Dermis blood vessel endothelial cell (primary cell): ENCODE measurements around the gene CYB5B. TPM values are rescaled to one million over a fixed set of nuclear protein-coding genes. Genes with fewer than 3 reads are reported as not detected.

ENCODE experiments used
- DNase-seq: peaks from one replicate; pipeline ENCODE4 v3.0.0; 2010
- total RNA-seq: library from RNA; depleted of rRNA; stranded (reverse); fragments of >200 nt; gene quantifications from 2 replicates; pipeline ENCODE4 v1.2.3, GENCODE V29; 2014

Gene CYB5B
- total RNA-seq, 1 donor from 2014 or later: 77.8 TPM

DNA sequence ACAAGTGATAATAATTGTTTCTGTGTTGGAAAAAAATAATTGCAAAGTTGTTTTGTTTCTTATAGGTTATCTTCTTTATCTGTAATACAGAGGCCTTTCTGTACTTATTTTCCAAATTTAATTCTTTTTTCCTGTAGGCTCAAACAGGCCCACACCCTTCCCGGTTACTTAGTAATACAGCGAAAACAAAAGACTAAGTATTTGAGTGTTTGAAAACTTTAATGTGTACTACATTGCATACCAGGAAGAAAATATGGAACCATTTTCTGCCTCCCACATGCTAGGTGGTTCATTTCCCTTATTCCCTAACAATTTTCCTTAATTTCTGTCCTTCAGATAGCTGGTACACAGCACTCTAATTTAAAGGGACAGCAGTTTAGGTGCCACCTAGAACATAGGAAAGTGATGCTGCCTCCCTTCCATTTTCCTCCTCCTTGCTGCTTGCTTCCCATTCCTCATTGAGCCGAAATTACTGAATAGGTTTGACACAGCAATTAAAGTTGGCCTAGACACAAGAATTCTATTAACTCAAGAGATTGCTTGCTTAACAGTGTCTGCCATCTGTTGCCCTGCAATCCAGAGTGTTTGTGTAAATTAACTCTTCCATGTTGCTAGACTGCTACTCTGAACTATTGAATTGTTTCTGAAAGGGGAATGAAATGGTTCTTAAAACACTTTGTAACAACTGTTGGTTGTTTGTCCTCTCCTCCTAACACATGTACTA lies 24.2 kb downstream of the CYB5B start:
- no peak for DNase-seq

DNA sequence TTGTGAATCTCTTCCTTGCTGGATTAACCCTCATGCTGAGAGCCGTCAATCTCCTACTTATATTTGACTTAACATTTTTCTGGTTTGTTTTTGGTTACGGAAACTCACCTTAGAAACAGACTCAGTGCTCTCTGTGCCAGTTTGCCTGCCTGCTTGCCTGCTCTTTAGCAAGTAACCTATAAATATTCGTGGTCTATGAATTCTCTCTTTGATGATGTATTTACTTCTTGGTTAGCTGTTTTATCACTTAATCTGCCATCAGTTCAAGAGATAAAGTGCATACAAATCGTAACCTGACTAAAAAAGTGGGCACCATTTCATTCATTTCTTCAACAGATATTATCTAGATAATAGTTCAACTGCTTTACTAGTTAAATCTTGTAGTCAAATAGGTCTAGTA lies 26.7 kb downstream of the CYB5B start:
- DNase-seq: no peak

DNA sequence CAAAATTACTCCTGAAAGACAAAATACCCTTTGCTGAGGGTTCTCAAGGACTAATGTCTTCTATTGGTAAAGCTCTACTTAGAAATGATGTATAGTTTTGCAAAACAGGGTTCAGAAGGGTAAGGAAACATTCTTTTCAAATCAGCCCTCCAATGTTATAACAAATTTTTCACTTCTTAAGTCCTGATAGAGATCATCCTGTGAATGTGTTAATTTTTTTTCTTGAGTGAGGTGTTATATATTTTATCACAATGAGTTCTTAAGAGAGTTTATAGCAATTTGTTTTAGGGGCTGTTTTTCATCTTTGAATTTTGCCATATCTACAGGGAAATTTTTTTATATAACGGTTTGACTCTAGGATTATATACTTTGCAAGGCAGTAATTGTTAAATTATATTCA lies 29.5 kb downstream of the CYB5B start:
- DNase-seq: no peak

DNA sequence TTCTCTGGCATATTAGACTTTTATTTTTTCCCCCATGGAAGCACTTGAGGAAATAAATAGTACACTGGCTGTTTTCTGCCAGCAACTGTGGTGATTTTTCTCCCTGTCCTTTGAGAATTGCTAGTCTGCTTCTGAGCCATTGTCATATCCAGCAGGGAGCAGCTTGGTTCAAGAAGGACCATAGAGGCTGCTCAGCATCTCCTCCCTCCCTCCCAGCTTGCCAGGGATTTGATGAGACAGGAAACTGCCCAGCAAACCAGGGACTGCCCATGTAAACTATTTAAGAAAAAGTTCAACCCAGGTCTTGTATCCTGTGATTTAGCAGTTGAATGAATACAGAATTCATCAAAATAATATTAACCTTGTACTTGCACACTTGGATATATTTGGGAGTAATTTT lies 39.5 kb downstream of the CYB5B start:
- peak; percentile 40 for DNase-seq

DNA sequence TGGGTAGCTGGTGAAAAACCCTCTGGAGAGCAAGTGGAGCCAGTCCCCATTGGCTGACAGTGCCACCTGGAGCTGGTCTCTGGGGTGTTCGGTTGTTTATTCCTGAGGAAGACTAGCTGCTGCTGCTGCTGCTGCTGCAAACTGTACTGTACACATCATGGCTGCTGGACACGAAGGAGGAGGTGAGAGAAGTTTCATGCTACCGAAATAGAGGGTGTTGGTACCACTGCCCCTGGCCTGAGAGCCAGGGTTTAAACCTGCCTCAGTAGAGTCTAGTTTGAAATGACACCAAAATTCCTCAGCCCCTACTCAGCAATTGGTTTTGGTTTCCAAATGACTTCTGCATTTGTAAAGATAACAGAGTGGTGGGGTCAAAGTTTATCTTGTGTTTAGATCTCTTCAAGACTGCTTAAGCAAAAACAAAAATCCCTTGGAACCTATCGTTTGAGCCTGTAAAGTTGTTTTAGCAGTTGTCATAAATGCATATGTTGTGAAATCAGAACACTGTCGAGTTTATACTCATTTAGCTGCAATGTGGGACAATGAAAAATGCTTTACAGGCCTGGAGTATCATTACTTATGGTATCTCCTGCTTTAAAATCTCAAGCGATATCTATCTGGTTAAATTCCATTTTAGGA lies 40.8 kb downstream of the CYB5B start:
- peak; percentile 34 for DNase-seq

DNA sequence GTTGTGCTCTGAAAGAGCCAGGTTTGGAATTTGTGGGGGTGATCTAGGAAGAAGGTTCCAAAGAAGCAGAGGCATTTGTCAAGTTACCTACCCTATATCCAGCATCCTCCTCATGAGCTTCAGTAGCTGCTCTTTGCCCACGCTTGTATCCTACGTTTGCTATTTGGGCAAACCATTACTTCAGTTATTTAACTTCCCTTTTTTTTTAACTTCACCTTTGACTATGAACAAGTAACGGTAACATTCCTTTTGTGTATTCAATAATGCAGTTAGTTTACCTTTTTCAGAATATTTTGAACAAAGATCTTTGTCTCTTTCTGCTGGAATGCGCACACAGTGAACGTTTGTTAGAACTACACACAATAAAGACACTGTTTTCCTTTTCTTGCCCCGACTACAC lies 41.5 kb downstream of the CYB5B start:
- no peak for DNase-seq

DNA sequence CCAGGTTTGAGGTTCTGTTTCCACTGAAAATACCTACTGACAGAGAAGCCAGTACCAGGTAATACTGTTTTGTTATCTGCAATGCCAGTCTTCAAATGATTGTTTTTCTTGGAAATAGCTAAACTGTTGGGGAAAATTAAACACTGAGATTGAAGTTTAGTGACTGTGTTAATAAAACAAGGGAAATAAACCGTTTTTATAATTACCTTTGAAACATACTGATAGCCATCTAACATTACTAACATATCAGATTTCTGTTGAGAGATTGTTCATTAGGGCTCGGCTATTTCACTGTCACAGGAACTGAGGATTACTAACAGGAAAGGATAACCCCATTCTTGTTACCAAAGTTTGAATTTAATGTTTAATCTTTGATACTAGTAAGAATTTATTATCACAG lies 42.1 kb downstream of the CYB5B start:
- peak; percentile 35 for DNase-seq

DNA sequence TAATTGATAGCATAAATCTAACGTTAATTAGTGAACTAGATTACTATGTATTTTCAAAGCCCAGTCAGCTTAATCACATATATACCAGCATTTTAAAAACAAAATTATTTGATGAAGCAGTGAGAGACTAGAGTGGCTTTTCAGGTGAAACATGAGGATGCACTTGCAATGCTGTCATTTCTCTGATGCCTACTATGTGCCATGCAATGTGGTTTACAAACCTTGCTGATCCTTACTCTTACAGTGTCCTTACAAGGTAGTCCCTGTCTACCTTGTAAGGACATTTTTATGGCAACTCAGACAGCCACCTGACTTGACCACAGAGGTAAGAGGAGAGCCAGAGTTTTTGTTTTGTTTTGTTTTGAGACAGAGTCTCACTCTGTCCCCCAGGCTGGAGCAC lies 42.7 kb downstream of the CYB5B start:
- DNase-seq: no peak

DNA sequence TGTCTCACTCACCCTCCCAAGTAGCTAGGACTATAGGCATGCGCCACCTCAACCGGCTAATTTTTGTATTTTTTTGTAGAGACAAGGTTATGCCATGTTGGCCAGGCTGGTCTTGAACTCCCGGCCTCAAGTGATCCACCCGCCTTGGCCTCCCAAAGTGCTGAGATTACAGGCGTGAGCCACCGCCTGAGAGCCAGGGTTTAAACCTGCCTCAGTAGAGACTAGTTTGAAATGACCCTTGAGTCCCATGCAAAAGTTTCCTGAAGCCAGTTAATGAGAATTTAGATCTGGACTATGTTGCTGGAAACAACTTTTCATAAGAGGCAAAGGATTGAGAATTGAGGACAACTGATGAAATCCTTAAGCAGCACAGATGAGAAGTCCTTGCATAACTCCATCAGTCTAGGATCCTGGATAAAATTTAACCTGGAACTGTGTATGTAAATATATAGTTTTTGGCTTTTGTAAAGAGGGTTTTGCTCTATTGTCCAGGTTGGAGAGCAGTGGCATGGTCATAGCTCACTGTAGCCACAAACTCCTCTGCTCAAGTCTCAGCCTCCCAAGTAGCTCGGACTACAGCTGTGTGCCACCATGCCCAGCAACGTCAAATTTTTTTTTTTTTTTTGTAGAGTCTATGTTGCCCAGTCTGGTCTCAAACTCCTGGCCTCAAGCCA lies 43.2 kb downstream of the CYB5B start:
- no peak for DNase-seq

DNA sequence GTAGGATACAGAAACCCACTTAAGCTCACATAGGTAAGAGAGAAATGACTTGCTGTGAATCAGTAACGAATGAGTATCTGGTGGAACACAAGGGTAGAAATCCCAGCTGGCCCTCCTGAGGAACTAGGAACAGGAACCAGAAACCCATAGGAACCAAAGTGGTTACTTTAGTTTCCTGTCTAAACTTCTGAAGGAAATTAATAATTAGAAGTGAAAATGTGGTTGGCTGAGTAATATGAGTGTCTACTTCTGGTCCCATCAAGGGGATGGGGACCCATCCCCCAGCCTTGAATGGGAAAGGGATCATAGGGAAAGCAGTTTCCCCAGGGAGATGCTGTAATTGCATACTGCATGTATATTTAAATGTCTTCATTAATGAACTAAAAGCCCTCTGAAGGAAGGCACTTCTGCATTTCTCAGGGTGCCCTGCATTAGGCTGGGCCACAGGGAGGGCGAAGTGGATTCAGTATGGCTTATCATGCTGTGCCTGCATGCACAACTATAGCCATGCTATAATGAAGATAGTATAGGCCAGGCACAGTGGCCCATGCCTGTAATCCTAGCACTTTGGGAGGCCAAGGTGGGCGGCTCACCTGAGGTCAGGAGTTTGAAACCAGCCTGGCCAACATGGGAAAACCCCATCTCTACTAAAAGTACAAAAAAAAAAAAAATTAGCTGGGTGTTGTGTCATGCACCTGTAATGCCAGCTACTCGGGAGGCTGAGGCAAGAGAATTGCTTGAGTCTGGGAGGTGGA lies 45.6 kb downstream of the CYB5B start:
- peak; percentile 73 for DNase-seq

DNA sequence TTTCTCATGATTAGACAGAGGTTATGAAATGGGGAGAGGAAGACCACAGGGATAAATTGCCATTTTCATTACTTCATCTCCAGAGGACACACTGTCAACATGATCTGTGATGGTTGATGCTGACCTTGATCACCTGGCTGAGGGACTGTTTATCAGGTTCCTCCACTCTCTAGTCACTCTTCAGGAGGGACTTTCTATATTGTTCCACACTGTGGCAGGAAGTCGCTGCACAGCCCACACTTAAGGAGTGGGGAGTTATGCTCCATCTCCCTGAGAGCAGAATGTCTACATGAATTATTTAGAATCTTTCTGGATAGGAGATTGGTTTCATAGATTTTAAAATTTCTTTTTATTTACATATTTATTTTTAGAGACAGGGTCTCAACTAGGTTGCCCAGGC lies 46.7 kb downstream of the CYB5B start:
- no peak for DNase-seq

DNA sequence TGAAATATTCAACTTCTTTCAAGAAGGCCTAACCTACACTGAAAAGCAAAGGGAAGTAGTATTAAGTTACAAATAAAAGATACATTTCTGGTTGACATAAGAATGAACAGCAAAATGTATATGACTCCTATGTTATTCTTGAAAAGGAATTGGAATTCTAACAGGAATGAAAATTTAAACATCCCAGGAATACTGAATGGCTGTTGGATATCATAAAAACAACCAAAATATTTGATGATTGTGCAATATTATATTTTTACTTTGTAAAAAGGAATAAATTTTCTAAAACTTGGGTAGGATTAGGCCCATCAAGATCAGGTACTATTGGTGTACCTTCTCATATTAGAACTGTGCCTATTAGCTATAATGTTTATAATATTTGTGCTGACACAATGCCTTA lies 50.0 kb downstream of the CYB5B start:
- no peak for DNase-seq

DNA sequence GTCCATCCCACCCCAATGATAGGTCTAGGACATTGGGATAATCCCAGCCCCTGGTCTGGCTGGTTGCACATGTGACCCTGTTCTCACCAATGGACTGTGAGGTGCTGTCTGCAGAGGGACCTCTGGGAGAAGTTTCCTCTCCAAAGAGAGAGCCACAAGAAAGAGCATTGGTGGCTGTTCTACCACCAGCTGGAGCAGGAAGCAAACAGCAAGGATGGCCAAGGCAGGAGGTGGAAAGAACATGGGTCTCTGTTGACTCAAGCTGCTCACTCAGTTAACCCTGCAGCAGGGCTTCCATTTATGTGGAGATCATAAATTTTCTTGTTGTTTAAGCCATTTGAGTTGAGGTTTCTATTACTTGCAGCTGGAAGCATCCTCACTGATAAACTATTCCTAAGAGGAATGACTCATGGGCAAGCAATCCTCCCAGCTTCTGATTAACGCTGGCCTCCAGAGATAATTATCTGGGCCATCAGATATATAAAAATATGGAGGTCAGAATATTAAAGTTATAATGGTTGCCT lies 52.6 kb downstream of the CYB5B start:
- peak; percentile 67 for DNase-seq

DNA sequence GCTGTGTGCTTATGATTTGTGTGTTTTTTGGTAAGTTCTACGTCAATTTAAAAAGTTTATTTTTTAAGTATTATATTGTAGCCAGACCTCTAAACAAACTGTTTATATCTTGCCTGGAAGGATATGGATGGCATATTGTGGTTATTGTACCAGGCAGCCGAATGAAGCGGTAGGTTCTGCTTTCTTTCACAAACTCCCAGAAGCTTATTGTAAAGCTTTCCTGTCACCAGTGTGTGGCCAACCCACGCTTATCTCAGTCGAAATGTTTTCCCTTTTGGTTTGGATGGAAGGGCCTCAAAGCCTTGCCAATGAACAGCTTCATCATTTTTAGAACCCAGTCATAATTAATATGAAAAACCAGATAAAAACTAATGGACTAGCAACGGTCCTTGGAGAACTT lies 53.1 kb downstream of the CYB5B start:
- DNase-seq: peak; percentile 54

DNA sequence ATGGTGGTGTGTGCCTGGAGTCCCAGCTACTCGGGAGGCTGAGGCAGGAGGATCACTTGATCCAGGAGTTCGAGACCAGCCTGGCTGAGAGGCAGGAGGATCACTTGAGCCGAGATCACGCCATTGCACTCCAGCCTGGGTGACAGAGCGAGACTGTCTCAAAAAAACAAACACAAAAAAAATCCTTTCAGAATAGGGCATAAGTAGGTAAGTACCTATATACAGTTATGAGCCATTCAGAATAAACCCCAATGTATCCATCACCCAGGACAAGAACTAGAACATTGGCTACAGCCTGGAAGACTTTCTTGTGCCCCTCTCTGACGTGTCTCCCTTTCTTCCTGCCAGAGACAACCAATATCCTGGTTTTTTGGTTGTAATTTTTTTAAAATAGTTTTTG lies 54.3 kb downstream of the CYB5B start:
- no peak for DNase-seq

DNA sequence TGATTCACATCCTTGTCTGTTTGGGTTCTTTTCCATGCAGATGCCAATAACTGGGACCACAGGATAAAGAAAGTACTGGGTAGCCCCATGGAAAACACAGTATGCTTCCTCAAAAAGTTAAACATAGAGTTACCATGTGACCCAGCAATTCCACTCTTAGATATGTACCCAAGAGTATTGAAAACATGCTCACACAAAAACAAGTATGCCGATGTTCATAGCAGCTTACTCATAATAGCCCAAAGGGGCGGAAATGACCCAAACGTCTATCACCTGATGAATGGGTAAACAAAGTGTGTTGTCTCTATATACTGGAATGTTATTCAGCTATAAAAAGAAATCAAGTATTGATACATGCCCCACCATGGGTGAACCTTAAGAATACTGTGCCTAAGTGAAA lies 55.4 kb downstream of the CYB5B start:
- DNase-seq: peak; percentile 66

DNA sequence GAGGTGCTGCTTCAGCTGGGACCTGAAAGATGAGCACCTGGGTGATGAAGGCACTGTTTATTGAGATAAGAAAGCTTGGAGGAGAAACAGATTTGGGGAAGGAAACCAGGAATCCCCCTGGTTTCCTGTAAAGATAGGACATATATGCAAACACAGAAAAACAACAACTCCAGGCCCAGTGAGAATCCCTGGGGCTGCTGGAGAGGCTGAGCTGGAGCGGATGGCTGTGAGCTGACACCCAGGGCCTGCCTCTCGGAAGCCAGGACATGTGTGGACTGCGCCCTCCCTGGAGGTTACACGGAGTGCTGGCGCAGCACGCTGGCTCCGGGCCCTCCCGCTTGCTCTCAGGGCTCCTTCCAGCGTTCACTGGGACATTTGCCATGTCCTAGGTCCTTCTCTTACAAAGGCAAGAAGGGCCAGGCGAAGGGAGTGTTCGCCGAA lies 57.5 kb downstream of the CYB5B start:
- DNase-seq: peak; percentile 90

DNA sequence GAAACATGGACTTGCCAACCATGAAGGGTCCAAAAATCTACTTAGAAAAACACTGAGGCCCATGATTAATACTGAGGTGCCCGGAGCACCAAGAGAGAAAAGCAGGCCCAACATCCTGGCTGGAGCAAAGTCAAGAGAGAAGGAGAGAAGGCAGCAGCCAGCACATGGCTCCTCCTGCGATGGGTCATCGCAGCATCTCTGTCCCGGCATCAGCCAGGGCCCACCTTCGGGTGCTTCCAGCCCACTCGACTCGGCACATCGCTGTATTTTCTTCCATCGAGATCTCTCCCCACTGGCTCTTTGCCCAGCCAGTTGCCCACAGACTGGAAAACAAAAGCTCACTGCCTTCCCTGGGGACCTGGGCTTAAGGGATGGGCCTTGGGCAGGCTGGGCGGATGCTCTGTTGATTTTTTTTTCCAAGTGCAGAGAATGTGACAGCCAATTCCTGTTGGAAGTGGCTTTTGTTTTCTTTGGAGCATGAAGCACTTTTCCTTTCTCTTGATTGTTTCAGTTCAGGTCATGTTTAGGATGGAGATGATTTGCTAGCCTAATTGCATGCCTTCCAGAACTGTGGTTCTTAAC lies 58.1 kb downstream of the CYB5B start:
- DNase-seq: peak; percentile 98

DNA sequence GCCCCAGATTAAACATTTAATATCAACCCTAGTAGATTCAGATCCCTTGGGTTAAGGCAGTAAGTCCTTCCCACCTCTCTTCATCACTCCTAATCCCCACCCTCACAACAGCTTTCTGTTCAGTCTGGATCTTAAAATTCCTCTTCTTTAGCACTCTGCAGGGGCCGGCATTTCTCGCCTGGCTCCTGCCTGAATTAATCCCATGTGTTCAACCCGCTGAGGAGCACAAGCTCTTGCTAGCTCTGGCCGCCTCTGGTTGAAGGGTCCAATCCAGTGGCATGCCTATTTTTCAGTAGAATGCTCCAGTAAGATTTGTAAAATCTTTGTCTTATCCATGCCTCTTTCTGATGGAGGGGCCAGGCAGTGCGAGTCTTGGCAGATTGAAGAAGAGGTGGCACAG lies 59.2 kb downstream of the CYB5B start:
- DNase-seq: no peak

DNA sequence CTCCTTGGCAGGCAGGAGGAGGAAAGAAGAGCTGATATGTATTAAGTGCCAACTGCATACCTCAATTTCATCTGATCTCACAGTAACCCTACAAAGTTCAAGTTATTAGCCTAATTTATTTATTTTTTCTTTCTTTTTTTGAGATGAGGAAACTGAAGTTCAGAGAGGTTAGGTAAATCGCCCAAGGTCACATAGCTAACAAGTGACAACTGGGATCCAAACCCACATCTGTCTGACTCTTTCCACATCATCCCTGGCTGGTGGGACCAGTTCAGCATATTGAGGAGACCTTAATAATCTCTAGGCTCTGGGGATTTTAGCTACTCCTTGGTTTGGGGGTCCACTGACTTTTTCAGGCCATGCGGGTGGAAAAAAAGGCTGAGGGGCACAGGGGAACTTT lies 60.9 kb downstream of the CYB5B start:
- DNase-seq: no peak

DNA sequence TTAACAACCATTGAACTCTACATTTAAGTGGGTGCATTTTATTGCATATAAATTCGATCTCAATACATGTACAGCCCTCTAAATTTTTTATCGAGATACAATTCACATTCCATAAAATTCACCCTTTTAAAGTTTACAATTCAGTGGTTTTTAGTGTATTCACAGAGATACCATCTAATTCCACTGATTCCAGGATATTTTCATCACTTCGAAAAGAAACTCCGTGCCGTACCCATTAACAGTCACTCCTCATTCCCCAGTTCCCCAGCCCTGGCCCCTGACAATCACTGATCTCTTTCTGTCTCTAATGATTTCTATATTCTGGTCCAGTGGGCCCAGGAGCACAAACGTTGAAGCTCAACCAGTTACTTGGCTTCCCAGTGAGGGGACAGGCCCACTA lies 61.4 kb downstream of the CYB5B start:
- no peak for DNase-seq

DNA sequence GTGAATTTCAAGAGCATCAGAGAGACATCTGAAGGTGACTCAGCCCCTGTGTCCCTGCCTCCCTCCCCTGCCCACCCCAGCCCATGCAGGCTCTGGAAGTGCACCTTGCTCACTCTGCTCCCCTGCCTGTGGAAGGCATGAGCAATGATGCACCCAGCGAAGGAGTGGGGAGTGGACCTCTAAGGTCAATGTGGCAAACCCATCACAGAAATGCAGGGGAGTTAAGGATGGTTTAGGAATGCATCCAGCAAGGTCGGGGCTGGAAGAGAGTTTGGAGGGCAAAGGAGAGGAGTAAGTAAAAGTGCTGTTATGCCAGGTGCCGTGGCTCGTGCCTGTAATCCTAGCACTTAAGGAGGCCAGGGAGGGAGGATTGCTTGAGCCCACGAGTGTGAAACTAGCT lies 61.9 kb downstream of the CYB5B start:
- no peak for DNase-seq

DNA sequence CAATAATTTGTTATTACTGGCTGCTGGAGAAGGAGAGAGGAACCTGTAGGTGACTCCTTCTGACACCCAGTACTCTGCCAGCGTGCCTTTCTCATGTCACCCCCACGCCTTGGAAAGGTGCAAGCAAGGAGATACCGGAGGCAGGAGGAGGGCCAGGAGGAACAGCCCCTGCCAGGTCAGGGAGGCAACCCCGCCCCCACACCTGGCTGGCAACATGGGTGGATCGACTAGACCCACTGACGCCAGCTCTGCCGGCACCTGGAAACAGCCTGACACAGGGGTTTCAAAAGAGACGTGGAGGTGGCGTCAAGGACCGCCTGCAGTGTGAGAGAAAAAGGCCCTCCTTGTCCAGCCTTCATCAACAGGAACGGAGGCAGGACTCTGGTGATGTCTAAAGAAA lies 62.3 kb downstream of the CYB5B start:
- no peak for DNase-seq
